HL-60 (cell line): Measurements from ENCODE around the gene CD247.

ENCODE experiments used
- GABPA ChIP-seq: IDR thresholded peaks from 2 replicates; pipeline ENCODE4 v1.6.1; 2012; ENCODE audit warnings: low read depth
- POLR2AphosphoS5 ChIP-seq: IDR thresholded peaks from 2 replicates; pipeline ENCODE4 v1.6.1; 2012; ENCODE audit warnings: low read depth
- SPI1 ChIP-seq: IDR thresholded peaks from 2 replicates; pipeline ENCODE4 v1.6.1; 2012; ENCODE audit warnings: low read depth, mild to moderate bottlenecking, borderline replicate concordance
- TF ChIP-seq, protein P1 (sequence below): IDR thresholded peaks from one replicate; pipeline ENCODE4 v1.5.1; 2011; ENCODE audit warnings: low read length, control low read depth, inconsistent platforms; ENCODE audit not compliant: insufficient read depth
- TF ChIP-seq, protein P2 (sequence below): IDR thresholded peaks from 2 replicates; pipeline ENCODE4 v1.6.1; 2012; ENCODE audit warnings: low read depth; ENCODE audit not compliant: insufficient replicate concordance

DNA sequence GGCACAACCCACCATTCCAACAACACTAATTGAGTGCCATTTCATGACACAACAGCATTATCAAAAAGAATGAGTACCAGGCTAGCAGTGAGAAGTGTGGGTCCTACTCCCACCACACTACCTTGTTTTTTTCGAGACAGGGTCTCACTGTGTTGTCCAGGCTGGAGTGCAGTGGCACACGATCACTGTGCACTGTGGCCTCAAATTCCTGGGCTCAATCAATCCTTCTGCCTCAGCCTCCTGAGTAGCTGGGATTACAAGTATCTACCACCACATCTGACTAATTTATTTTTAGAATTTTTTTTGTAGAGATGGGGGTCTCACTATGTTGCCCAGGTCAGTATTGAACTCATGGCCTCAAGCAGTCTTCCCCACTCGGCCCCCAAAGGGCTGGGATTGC, 30.7 kb downstream of the CD247 start:
- TF ChIP-seq, protein P1, sequence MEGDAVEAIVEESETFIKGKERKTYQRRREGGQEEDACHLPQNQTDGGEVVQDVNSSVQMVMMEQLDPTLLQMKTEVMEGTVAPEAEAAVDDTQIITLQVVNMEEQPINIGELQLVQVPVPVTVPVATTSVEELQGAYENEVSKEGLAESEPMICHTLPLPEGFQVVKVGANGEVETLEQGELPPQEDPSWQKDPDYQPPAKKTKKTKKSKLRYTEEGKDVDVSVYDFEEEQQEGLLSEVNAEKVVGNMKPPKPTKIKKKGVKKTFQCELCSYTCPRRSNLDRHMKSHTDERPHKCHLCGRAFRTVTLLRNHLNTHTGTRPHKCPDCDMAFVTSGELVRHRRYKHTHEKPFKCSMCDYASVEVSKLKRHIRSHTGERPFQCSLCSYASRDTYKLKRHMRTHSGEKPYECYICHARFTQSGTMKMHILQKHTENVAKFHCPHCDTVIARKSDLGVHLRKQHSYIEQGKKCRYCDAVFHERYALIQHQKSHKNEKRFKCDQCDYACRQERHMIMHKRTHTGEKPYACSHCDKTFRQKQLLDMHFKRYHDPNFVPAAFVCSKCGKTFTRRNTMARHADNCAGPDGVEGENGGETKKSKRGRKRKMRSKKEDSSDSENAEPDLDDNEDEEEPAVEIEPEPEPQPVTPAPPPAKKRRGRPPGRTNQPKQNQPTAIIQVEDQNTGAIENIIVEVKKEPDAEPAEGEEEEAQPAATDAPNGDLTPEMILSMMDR = no peak
- TF ChIP-seq, protein P2, sequence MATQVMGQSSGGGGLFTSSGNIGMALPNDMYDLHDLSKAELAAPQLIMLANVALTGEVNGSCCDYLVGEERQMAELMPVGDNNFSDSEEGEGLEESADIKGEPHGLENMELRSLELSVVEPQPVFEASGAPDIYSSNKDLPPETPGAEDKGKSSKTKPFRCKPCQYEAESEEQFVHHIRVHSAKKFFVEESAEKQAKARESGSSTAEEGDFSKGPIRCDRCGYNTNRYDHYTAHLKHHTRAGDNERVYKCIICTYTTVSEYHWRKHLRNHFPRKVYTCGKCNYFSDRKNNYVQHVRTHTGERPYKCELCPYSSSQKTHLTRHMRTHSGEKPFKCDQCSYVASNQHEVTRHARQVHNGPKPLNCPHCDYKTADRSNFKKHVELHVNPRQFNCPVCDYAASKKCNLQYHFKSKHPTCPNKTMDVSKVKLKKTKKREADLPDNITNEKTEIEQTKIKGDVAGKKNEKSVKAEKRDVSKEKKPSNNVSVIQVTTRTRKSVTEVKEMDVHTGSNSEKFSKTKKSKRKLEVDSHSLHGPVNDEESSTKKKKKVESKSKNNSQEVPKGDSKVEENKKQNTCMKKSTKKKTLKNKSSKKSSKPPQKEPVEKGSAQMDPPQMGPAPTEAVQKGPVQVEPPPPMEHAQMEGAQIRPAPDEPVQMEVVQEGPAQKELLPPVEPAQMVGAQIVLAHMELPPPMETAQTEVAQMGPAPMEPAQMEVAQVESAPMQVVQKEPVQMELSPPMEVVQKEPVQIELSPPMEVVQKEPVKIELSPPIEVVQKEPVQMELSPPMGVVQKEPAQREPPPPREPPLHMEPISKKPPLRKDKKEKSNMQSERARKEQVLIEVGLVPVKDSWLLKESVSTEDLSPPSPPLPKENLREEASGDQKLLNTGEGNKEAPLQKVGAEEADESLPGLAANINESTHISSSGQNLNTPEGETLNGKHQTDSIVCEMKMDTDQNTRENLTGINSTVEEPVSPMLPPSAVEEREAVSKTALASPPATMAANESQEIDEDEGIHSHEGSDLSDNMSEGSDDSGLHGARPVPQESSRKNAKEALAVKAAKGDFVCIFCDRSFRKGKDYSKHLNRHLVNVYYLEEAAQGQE = no peak
- TF ChIP-seq POLR2AphosphoS5 (no peak), GABPA (no peak), SPI1 (no peak)
